GM21723 (cell line): ENCODE results near the gene CAMSAP3.
"Not testable (repeated sequence)": the region's sequence is repeated elsewhere in the genome, so short reads cannot be mapped to it uniquely, and the experiment has no call there.

Source experiments
- ATAC-seq: cut with Tn5 transposase; IDR thresholded peaks from one replicate; pipeline ENCODE4 v1.9.1; 2021; ENCODE audit warnings: mild to moderate bottlenecking, moderate library complexity; ENCODE audit not compliant: unreplicated experiment

CAMSAP3 gene

DNA sequence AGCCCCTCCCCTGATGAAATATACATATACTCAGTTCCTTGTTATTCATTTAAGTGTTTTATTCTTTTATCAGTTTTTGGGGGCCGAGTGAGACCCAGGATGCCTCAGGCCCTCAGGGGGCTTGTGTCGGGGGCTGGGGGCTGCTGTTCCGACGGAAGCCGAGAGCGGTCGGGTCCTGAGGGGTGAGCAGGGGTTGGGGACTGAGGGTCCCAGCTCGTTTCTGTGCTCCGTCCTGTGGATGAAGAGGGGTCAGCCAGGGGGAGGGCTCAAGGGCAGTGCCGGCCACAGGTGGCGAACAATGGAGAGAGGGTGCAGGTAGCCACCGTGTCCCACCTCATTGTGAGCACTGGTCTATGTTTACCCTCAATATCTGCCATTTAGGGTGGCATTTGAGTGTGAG, 35.9 kb downstream of the CAMSAP3 start:
- no peak for ATAC-seq

DNA sequence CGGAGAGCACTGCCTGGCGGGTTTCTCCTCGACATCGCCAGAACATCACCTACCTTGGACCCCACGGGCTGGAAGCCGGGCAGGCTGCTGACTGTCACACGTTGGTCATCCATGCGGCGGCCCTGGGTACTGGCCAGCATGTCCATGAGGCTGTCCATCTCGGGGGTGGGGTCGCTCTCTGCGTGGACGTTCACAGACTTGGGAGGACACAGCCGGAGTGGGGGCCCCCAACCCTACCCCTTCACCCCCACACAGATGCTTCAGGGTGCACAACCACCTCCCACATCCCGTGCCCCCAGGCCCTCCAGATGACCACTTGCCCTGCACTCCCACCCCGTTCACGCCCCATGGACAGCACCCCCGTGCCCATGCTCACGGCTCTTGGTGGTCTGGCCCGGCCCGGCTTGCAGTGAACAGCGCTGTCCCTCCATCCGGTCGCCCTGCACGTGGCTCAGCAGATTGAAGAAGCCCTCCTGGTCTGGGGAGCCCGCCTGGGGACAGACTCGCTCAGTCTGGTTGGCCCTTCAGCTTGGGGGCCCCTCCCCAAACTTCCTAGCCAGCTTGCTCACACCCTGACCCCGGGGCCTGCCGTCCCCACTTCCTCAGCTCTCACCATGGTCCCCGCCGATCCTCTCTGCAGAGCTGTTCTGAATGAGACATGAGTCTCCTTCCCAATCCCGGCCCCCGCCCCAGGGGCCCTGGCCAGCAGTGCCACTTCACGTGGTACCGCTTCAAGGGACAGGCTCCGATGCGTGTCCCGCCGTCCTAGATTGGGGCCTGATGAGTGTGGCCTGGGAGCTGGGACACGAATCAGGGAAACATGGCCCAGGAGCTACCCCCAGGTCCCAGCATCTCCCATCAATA, 36.9 kb downstream of the CAMSAP3 start:
- no peak for ATAC-seq

DNA sequence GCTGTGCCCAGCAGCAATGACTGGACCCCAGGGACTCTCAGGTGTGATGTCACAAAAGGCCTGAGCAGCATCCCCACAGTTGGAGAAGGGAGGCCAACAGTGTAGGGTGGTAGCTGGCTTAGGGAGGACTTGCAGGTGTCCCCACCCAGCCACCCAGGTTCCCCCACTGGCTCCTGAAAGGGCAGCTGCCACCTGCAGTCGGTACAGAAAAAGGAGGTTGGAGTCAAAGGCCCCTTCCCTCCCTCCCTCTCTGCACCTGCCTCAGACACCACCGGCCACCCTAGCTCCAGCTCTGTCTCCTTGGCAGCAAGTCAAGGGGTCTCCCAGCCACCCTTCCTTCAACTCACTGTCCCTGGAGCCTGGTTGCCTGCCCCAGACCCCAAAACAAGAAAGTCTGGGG, 38.0 kb downstream of the CAMSAP3 start, which contains the start of gene PCP2:
Gene PCP2 (minus strand): TSS at position 22 of the 400 bp plus-strand sequence. CDS start 262 bp downstream, outside the sequence.
- ATAC-seq, result no peak

DNA sequence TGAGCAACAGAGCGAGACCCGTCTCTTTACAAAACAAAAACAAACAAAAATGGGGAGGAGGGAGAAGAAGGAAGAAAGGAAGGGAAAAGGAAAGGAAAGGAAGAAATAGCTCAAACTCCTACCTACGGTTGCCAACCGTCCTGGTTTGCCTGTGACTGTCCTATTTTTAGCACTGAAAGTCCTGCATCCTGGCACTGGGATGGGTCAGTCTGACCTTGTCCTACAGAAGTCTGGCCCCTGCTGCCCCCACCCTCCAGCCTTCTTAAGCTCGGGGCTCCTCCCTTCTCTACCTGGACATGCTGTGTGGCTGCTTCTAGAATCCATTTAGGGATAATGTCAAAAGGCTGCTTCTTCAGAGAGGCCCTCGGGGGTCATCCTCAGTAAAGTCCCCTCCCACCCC, 40.0 kb downstream of the CAMSAP3 start:
- no peak for ATAC-seq

DNA sequence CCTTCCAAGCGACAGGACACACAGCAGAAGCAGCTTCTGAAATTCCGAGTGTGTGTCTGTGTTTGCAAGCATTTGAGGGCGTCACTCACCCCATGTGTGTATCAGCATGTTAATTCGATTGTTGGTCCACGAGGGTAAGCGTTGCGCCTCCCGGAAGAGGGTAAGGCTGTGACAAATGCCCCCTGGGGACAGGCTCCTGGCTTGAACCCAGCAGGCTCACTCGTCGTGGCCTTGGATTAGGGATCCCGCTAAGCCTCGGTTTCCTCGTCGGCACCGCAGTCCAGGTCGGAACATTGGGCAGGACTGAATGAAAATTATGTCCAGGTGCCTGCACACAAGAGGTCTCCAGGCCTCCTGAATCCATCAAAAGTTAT, 40.6 kb downstream of the CAMSAP3 start:
- no peak for ATAC-seq

DNA sequence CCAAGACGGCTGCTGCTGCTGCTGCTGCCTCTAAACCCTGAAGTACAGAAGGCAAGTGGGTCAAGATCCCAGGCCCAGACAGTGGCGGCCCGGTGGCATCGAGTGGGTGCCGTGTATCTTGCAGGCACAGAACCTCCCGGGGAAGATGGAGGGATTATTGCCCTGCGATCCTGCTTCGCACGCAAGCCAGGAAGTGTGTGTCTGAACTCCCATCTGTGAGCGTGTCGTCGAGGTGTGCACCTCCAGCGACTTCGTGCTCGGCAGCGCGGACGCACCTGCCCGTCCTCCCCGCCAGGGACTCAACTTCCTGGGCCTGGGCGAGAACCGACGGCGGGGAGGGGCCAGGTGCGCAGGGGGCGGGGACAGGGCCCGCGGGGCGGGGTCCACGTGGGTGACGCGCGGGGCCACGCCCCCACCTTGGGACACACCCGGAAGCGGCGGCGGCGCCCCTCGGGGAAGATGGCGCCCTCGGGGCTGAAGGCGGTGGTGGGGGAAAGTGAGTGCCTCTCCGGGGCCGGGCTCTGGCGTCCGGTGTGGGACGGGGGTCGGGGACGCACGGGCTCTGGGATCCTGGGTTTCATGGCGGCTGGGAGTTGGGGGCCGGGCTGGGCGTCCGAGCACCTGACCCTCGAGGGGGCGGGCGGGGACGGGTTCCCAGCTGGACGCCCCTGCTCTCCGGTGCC, 41.2 kb downstream of the CAMSAP3 start, which contains the start of gene STXBP2:
Gene STXBP2 (plus strand): TSS at position 420 of the 683 bp plus-strand sequence. CDS start 40 bp downstream, at position 460.
- ATAC-seq, result peak; percentile 69

DNA sequence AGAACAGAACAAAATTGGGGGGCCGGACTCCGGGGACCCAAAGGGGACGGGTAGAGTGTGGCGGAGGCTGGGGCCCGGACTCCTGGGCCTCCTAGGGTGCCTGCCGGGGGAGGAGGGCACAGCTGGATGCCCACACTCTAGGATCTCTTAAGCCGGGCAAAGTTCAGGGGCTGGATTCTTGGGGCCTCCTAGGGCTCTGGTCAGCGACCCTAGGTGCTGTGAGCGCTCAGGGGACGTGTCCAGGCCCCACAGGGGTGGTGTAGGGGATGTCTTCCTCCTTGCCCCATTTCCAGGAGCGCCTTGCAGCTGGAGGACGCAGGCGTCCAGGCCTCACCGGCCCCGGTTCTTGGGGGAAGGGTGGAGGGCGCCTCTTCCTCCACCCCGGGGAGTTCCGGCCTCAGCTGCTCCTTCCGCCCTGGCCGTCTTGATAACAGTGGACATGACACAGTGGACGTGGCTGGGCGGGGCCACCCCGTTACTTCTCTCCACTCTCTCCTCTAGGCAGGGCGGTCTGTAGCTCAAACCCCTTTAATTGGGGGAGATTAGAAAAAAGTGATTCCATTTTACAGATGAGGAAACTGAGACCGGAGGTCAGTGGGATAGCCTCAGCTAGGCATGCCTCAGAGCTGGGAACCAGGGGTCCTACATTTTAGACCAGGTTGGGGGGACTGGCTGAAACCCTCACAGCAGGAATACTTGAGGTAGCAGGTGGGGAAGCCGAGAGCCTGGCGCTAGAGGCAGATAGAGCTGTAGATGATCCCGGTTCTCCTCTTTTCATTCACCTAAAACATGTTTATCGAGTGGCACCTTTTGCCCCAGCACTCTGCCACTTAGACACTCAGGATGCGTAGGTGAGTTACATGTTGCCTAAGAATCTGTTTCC, 42.0 kb downstream of the CAMSAP3 start:
- ATAC-seq, result no peak

DNA sequence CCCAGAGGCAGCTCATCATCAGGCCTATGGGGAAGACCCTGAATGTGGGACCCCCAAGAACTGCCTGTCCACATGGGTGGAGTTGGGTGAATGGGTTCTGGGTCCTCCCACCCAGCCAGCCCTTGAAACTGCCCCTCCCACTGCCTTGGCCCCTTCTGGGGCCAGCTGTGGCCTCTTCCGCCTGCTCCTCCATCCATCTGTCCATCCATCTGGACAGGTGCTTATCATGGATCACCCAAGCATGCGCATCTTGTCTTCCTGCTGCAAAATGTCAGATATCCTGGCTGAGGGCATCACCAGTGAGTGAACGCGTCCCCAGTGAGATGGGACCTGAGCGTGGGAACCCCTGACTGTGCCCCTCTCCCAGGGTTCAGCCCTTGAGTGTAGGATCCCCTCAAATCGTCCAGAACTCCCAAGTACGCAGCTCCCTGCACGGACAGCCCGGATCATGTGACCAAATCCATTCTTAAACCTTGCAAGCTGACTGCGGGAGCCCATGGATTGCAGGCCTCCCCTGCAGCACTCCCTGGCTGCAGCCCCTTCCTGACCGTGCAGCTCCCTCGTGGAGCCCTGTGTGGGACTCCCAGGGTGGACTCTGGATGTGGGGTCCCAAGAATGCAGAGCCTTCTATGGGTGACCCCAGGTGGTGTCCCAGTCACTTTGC, 43.3 kb downstream of the CAMSAP3 start:
- ATAC-seq, result no peak

DNA sequence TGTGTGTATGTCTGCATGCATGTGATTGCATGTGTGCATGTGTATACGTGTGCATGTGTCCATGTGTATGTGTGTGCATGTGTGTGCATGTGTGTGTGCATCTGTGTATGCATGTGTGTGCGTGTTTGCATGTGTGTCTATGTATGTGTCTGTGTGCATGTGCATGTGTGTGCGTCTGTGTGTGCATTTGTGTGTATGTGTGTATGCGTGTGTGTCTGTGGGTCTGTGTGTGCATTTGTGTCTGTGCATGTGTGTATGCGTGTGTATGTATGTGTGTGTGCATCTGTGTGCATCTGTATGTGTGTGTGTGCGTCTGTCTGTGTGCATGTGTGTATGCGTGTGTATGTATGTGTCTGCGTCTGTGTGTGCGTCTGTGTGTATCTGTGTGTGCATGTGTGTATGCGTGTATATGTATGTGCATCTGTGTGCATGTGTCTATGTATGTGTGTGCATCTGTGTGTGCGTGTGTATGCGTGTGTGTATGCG, 44.2 kb downstream of the CAMSAP3 start:
- no peak for ATAC-seq

DNA sequence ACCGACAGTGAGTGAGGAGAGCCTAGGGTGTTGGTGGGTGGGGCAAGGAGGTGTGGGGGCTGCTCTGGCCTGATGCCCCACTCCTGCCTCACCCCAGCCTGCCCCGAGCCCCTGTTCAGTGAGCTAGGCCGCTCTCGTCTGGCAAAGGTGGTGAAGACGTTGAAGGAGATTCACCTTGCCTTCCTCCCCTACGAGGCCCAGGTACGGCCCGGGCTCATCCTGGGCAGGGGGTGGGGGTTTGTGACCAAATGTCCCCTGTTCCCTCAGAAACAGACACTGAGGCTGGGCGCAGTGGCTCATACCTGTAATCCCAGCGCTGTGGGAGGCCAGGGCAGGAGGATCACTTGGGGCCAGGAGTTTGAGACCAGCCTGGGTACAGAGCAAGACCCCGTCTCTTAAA, 45.1 kb downstream of the CAMSAP3 start:
- ATAC-seq, result no peak

DNA sequence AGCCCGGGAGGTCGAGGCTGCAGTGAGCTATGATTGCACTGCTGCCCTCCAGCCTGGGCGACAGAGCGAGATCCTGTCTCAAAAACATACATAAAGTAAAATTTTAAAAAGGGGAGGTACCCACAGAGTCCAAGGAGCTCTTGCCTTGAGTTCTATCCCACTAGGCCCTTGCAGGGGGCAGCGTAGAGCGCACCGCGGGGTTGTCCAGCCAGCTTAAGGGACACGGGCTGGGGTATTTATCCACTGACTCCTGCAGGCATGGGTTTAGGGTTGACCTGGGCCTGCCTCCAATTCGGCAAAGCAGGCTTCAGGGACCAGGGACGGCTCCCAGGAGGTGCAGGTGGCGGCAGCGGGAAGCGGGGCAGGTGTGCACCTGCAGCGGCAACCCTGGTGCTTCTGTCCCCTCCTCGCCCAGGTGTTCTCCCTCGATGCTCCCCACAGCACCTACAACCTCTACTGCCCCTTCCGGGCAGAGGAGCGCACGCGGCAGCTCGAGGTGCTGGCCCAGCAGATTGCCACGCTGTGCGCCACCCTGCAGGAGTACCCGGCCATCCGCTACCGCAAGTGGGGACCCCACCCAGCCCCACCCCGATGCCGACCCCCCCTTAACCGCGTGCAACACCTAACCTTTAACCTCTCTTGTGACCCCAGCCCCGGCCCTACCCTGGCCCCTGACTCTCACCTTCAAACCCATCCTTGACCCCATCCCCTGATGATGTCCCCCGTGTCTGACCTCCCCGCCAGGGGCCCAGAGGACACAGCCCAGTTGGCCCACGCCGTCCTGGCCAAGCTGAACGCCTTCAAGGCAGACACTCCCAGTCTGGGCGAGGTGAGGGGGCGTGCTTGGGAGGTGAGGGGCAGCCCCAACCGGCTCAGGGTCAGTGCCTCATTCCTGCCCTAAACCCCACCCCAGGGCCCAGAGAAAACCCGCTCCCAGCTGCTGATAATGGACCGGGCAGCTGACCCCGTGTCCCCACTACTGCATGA, 45.9 kb downstream of the CAMSAP3 start:
- no peak for ATAC-seq

DNA sequence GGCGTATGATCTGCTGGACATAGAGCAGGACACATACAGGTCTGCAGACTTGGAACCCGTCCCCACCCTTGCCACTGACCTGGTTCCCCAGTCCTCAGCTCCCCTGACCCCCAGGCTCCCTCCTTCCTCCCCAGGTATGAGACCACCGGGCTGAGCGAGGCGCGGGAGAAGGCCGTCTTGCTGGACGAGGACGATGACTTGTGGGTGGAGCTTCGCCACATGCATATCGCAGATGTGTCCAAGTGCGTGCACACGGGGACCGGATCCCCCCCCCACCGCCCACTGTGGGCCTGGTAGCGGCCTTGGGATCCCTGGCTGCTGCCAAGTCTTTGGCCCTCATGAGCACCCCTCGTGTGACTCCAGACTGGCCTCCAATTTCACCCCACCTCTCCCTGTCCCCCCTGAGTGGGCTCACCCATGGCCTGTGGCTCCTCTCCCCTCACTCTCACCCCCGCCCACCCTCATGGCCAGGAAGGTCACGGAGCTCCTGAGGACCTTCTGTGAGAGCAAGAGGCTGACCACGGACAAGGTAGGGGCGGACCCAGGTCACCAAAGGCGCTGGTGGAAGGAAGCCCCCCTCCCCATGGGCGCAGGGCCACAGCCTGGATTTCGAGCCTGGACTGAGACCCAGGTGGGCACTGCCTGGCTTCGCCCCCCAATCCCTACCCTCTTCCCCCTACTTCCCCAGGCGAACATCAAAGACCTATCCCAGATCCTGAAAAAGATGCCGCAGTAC, 46.8 kb downstream of the CAMSAP3 start:
- ATAC-seq, result no peak

DNA sequence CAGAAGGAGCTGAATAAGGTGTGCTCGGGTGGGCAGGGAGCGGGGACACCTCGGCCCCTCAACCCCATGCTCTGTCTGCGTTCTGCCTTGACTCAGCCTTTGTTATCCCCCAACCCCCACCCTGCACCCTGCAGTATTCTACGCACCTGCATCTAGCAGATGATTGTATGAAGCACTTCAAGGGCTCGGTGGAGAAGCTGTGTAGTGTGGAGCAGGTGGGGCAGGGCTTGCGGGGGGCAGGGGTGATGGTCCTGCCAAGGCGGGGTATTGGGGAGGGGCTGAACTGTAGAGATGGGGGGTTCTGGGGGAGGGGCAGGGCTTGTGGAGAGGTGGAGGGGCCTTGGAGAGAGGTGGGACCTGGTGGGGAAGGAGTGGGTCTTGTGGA, 47.4 kb downstream of the CAMSAP3 start:
- no peak for ATAC-seq

DNA sequence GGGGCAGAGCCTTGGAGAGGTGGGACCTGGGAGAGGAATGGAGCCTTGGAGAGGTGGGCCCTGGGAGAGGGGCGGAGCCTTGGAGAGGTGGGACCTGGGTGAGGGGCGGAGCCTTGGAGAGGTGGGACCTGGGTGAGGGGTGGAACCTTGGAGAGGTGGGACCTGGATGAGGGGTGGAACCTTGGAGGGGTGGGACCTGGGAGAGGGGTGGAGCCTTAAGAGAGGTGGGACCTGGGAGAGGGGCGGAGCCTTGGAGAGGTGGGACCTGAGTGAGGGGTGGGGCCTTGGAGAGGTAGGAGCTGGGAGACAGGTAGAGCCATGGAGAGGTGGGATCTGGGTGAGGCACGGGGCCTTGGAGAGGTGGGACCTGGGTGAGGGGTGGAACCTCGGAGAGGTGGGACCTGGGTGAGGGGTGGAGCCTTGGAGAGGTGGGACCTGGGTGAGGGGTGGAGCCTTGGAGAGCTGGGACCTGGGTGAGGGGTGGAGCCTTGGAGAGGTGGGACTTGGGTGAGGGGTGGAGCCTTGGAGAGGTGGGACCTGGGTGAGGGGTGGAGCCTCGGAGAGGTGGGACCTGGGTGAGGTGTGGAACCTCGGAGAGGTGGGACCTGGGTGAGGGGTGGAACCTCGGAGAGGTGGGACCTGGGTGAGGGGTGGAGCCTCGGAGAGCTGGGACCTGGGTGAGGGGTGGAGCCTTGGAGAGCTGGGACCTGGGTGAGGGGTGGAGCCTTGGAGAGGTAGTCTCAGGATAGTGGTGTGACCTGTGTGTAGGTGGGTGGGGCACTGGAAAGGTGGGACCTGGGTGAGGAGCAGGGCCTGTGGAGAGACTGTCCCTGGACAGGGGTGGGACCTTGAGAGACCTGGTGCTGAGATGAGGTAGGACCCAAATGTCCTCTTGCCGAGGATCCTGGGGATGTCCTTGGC, 48.2 kb downstream of the CAMSAP3 start:
- ATAC-seq, result not testable (repeated sequence)

DNA sequence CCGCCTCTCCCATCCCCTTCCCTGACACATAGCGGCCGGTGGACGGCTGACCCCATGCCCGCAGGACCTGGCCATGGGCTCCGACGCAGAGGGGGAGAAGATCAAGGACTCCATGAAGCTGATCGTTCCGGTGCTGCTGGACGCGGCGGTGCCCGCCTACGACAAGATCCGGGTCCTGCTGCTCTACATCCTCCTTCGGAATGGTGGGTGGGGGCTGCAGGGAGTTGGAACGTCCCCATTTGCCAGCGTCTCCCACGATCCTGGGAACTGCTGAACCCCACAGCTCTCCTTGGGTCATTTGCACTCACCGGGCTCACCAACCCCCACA, 48.9 kb downstream of the CAMSAP3 start:
- no peak for ATAC-seq

DNA sequence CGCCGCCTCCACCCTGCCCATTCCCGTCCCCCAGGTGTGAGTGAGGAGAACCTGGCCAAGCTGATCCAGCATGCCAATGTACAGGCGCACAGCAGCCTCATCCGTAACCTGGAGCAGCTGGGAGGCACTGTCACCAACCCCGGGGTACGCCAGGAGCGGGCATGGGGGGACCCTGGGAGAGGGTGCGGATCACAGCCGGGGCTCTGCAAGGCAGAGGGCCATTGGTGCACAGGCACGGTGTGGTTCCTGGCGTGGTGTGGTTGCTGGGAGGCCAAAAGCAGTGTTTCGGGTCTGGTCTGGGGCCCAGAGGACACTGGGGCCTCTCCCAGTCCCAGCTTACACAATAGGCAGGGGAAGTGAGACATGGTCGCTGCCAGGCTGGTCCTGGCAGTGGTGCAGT, 49.5 kb downstream of the CAMSAP3 start:
- ATAC-seq, result no peak

DNA sequence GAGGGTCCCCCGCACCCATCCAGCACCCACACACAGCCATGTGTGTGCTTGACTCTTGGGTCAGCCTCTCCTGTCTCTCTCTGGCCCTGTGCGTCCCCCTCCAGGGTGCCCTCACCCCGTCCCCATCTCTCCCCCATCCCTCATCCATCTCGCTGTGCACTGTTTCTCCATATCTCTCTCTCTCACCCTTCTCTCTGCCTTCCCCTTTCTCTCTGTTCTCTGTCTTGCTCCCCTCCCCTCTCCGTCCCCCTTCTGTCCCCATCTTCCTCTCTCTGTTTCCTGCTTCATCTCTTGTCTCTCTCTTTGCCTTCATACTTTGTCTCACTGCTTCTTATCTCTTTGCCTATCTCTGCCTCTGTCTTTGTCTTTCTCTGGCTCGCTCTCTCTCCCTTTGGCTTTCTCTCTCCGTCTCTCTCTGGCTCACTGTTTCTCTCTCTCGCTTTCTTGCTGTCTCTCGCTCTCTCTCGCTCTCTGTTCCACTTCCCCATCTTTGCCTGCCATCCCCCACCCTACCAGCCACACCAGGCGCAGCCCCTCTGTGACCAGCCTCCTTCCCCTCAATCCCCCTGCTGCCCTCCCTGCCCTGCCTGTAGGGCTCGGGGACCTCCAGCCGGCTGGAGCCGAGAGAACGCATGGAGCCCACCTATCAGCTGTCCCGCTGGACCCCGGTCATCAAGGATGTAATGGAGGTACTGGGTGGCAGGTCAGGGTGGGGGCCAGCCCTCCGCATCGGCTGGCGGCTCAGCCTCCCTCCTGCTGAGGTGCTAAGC, 50.2 kb downstream of the CAMSAP3 start:
- ATAC-seq, result no peak
